ENCODE results near the gene CTNS. TPM values are rescaled to one million over a fixed set of nuclear protein-coding genes. Genes with fewer than 3 reads are reported as not detected.

The CTNS gene
- total and polyA plus RNA-seq, 2 experiments from 2014 or later: 26.0 to 28.1 TPM

DNA sequence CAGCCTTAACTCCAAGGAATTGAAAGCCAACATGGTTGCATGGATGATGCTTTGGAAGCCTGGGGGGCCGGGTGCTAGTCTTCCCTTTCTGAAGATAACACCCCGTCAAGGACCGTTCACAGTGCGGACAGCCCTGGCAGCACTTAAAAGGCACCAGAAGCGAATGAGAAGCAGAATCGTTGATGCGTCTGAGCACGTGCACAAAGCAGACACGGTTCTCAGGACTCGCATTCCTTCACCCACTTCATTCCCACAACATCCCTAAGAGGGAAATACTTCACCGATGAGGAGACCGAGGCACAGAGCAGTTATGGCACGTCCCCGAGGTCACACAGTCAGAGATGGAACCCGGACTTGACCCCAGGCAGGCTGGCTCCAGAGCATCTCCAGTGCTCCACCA lies 41.6 kb upstream of the CTNS start:
- H3K9me2 ChIP-seq (replicated peaks; ENCODE audit: insufficient read depth): no peaks in the 10 kb centered on the region
- H3K27me3 ChIP-seq: no peaks in the 10 kb centered on the region
- TF ChIP-seq EZH2phosphoT487 (IDR thresholded peaks at IDR 0.05; ENCODE audit: low read depth, severe bottlenecking, unreplicated experiment) (no peak), EZH2 (IDR thresholded peaks at IDR 0.05; ENCODE audit: borderline replicate concordance) (no peak)
- no peaks in the 10 kb centered on the region for H3K4me1 ChIP-seq (ENCODE audit: insufficient read depth)
- no peaks in the 10 kb centered on the region for H3K9me3 ChIP-seq (ENCODE audit: low read depth)
- no peak overlapping the region for H3K4me2 ChIP-seq
- no peak overlapping the region for H2AFZ ChIP-seq
- no peaks in the 10 kb centered on the region for H4K20me1 ChIP-seq (ENCODE audit: insufficient read depth, poor library complexity, severe bottlenecking)
- no peak for DNase-seq (ENCODE audit: low spot score)
- H3K36me3 ChIP-seq (replicated peaks; ENCODE audit: insufficient read depth, low read depth): no peaks in the 10 kb centered on the region
- no peak overlapping the region for H3K4me3 ChIP-seq
- 87% methylated on average over 15 of the region's 15 CpGs for WGBS (ENCODE audit: low lambda C conversion rate, missing lambda C conversion rate)
- no peak overlapping the region for H3K27ac ChIP-seq
- H3K79me2 ChIP-seq: no peaks in the 10 kb centered on the region

DNA sequence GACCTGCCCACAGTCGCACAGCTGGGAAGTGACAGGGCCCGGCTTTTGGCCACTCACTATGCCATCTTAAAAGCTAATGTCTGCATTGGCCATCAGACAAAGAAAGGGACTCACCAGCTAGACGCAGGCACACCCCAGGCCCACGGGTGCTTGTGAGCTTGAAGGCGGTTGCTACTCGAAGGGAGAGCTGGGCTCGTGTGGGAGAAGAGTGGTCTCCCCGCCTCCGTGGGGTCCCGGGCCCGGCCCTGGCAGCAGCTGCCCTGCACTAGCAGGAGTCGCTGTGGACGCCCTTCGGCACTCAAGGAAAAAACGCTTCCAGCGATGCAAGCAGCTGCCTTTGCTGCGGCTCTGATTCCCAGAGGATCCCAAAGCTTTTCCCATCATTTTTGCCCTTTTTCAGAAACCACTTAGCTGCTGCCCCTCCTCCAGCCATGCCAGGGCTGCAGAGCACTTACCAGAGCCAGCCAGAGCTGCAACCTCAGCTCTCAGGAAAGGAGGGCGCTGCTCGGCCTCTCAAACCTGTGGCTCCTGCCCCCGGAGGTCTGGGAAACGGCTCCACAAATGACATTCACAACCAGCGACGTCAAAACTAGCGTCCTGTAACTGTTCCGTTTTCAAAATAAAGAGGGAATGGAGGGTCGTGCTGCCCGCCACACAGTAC lies 39.6 kb upstream of the CTNS start:
- WGBS (ENCODE audit: low lambda C conversion rate, missing lambda C conversion rate): 96% methylated on average over 27 of the region's 27 CpGs

DNA sequence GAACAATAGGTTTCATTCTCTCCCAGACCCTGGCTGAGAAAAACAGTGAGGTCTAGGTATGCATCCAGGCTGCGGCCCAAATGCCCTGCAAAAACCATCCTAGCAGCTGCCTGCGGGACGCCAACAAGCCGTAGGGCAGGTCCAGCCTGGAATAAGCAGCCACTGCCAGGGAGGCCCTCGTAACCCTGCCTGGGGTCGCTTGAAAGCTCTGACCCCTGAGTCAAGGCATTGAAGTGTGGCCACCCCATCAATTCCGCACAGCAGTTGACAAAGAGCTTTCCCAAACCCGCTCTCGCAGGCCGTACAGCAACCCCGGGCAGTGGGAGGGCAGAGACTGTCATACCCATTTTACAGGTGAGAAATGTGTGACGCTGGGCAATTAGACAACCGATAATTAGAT lies 38.5 kb upstream of the CTNS start:
- H3K27ac ChIP-seq: no peak overlapping the region
- H3K4me3 ChIP-seq: no peak overlapping the region
- H3K9me2 ChIP-seq (replicated peaks; ENCODE audit: insufficient read depth): no peaks in the 10 kb centered on the region
- DNase-seq (ENCODE audit: low spot score): no peak
- H3K4me1 ChIP-seq (ENCODE audit: insufficient read depth): no peaks in the 10 kb centered on the region
- WGBS (ENCODE audit: low lambda C conversion rate, missing lambda C conversion rate): 92% methylated on average over 13 of the region's 13 CpGs
- no peak overlapping the region for H3K4me2 ChIP-seq
- H4K20me1 ChIP-seq (ENCODE audit: insufficient read depth, poor library complexity, severe bottlenecking): no peaks in the 10 kb centered on the region
- no peak overlapping the region for H2AFZ ChIP-seq
- H3K9me3 ChIP-seq (ENCODE audit: low read depth): no peaks in the 10 kb centered on the region
- no peaks in the 10 kb centered on the region for H3K27me3 ChIP-seq
- no peaks in the 10 kb centered on the region for H3K36me3 ChIP-seq (replicated peaks; ENCODE audit: insufficient read depth, low read depth)
- TF ChIP-seq EZH2phosphoT487 (IDR thresholded peaks at IDR 0.05; ENCODE audit: low read depth, severe bottlenecking, unreplicated experiment): no peak
- H3K79me2 ChIP-seq: no peaks in the 10 kb centered on the region

More for the DNA sequence above, 39.6 kb upstream of the CTNS start:
- Histone ChIP-seq H3K4me3 (no peak overlapping the region), H3K9me3 (ENCODE audit: low read depth) (no peaks in the 10 kb centered on the region), H4K20me1 (ENCODE audit: insufficient read depth, poor library complexity, severe bottlenecking) (no peaks in the 10 kb centered on the region), H2AFZ (no peak overlapping the region), H3K4me1 (ENCODE audit: insufficient read depth) (no peaks in the 10 kb centered on the region), H3K36me3 (replicated peaks; ENCODE audit: insufficient read depth, low read depth) (no peaks in the 10 kb centered on the region), H3K27ac (no peak overlapping the region), H3K27me3 (no peaks in the 10 kb centered on the region), H3K9me2 (replicated peaks; ENCODE audit: insufficient read depth) (no peaks in the 10 kb centered on the region), H3K4me2 (no peak overlapping the region), H3K79me2 (no peaks in the 10 kb centered on the region)
- no peak for DNase-seq (ENCODE audit: low spot score)
- TF ChIP-seq, protein P1, sequence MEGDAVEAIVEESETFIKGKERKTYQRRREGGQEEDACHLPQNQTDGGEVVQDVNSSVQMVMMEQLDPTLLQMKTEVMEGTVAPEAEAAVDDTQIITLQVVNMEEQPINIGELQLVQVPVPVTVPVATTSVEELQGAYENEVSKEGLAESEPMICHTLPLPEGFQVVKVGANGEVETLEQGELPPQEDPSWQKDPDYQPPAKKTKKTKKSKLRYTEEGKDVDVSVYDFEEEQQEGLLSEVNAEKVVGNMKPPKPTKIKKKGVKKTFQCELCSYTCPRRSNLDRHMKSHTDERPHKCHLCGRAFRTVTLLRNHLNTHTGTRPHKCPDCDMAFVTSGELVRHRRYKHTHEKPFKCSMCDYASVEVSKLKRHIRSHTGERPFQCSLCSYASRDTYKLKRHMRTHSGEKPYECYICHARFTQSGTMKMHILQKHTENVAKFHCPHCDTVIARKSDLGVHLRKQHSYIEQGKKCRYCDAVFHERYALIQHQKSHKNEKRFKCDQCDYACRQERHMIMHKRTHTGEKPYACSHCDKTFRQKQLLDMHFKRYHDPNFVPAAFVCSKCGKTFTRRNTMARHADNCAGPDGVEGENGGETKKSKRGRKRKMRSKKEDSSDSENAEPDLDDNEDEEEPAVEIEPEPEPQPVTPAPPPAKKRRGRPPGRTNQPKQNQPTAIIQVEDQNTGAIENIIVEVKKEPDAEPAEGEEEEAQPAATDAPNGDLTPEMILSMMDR (IDR thresholded peaks at IDR 0.05; ENCODE audit: poor library complexity): no peak
- TF ChIP-seq EZH2phosphoT487 (IDR thresholded peaks at IDR 0.05; ENCODE audit: low read depth, severe bottlenecking, unreplicated experiment) (no peak), EZH2 (IDR thresholded peaks at IDR 0.05; ENCODE audit: borderline replicate concordance) (no peak)

GRCh38 chr17:3600529-3601205 lies 35.9 kb upstream of the CTNS start:
- no peaks in the 10 kb centered on the region for H3K9me3 ChIP-seq (ENCODE audit: low read depth)
- H3K27me3 ChIP-seq: no peaks in the 10 kb centered on the region
- H2AFZ ChIP-seq: no peak overlapping the region
- H3K27ac ChIP-seq: no peak overlapping the region
- no peaks in the 10 kb centered on the region for H3K9me2 ChIP-seq (replicated peaks; ENCODE audit: insufficient read depth)
- no peak for DNase-seq (ENCODE audit: low spot score)
- H4K20me1 ChIP-seq (ENCODE audit: insufficient read depth, poor library complexity, severe bottlenecking): no peaks in the 10 kb centered on the region
- H3K36me3 ChIP-seq (replicated peaks; ENCODE audit: insufficient read depth, low read depth): no peaks in the 10 kb centered on the region
- TF ChIP-seq EZH2 (IDR thresholded peaks at IDR 0.05; ENCODE audit: borderline replicate concordance) (no peak), EZH2phosphoT487 (IDR thresholded peaks at IDR 0.05; ENCODE audit: low read depth, severe bottlenecking, unreplicated experiment) (no peak)
- no peaks in the 10 kb centered on the region for H3K79me2 ChIP-seq
- no peaks in the 10 kb centered on the region for H3K4me1 ChIP-seq (ENCODE audit: insufficient read depth)
- H3K4me2 ChIP-seq: no peak overlapping the region
- no peak overlapping the region for H3K4me3 ChIP-seq
- WGBS (ENCODE audit: low lambda C conversion rate, missing lambda C conversion rate): over 99% methylated on average over 15 of the region's 15 CpGs

- no peak for DNase-seq (ENCODE audit: low spot score)
- no peaks in the 10 kb centered on the region for H3K9me2 ChIP-seq (replicated peaks; ENCODE audit: insufficient read depth)
- H3K4me1 ChIP-seq (ENCODE audit: insufficient read depth): no peaks in the 10 kb centered on the region
- H3K79me2 ChIP-seq: no peaks in the 10 kb centered on the region
- no peak overlapping the region for H3K4me3 ChIP-seq
- no peak overlapping the region for H2AFZ ChIP-seq
- WGBS (ENCODE audit: low lambda C conversion rate, missing lambda C conversion rate): 86% methylated on average over 16 of the region's 16 CpGs
- no peak for TF ChIP-seq EZH2phosphoT487 (IDR thresholded peaks at IDR 0.05; ENCODE audit: low read depth, severe bottlenecking, unreplicated experiment)
- TF ChIP-seq, protein P1 (IDR thresholded peaks at IDR 0.05; ENCODE audit: poor library complexity): peak; percentile 27
- no peak for TF ChIP-seq EZH2 (IDR thresholded peaks at IDR 0.05; ENCODE audit: borderline replicate concordance)
- no peaks in the 10 kb centered on the region for H3K9me3 ChIP-seq (ENCODE audit: low read depth)
- no peaks in the 10 kb centered on the region for H3K36me3 ChIP-seq (replicated peaks; ENCODE audit: insufficient read depth, low read depth)
- H4K20me1 ChIP-seq (ENCODE audit: insufficient read depth, poor library complexity, severe bottlenecking): no peaks in the 10 kb centered on the region
- no peak overlapping the region for H3K4me2 ChIP-seq
- H3K27me3 ChIP-seq: no peaks in the 10 kb centered on the region
- H3K27ac ChIP-seq: no peak overlapping the region
Measured at GRCh38 chr17:3602499-3602898, 34.1 kb upstream of the CTNS start.
